PC-3 (cell line): ENCODE measurements around the gene TMEM178B.

Source experiments
- CTCF ChIP-seq: fragments of 300-600 bp; sonication (generic); conservative IDR thresholded peaks from 2 replicates; pipeline ENCODE4 v1.5.1; 2017; ENCODE audit warnings: antibody characterized with exemption, low read depth, mild to moderate bottlenecking, low read length
- EZH2 ChIP-seq: fragments of 300-600 bp; sonication (generic); IDR thresholded peaks from one replicate; pipeline ENCODE4 v1.6.1; 2017; ENCODE audit warnings: antibody characterized with exemption, mild to moderate bottlenecking, low read length; ENCODE audit not compliant: unreplicated experiment
- EZH2phosphoT487 ChIP-seq: fragments of 300-600 bp; sonication (generic); IDR thresholded peaks from 2 replicates; pipeline ENCODE4 v1.6.1; 2018; ENCODE audit warnings: mild to moderate bottlenecking, antibody characterized with exemption, low read length, borderline replicate concordance

- TF ChIP-seq CTCF (no peak), EZH2phosphoT487 (no peak), EZH2 (no peak)
Measured at GRCh38 chr7:141202535-141202934, 128.7 kb downstream of the TMEM178B start.
